Endothelial cell of umbilical vein (primary cell): ENCODE data around the gene SPZ1. TPM values are rescaled to one million over a fixed set of nuclear protein-coding genes. Genes with fewer than 3 reads are reported as not detected.

Experiments used
- BruUV-seq: library from RNA; stranded (reverse); fragments of 400-500 nt; replicated peaks from 2 replicates; lab custom pipeline; 2021; lab: Mats Ljungman, UMichigan
- CTCF ChIA-PET: fragments of 300-600, 350-600 bp; sonication (Branson Sonifier 250); formaldehyde crosslinking; loops from one replicate; lab custom pipeline; 2021; ENCODE audit warnings: antibody characterized with exemption, inconsistent platforms; lab: Charles Lee
- POLR2A ChIA-PET: fragments of 300-600, 350-600 bp; sonication (Branson Sonifier 250); formaldehyde crosslinking; loops from one replicate; lab custom pipeline; 2021; ENCODE audit warnings: antibody characterized with exemption, inconsistent platforms; lab: Charles Lee
- DNase-seq: peaks from one replicate; pipeline ENCODE4 v3.0.0-alpha.2; 2011; ENCODE audit warnings: low read depth, low spot score
- FAIRE-seq: peaks from 2 replicates; lab custom pipeline; 2011; peaks lifted over from hg19 to GRCh38; lab: Jason Lieb, UNC
- H2AFZ ChIP-seq: 2 replicates; pipeline ENCODE4 v1.6.0; 2012; ENCODE audit warnings: low read depth, low read length, control low read depth, inconsistent platforms
- H3K27ac ChIP-seq: 2 replicates; pipeline ENCODE4 v1.5.1; 2011; ENCODE audit warnings: low read depth, mild to moderate bottlenecking, control low read depth, low read length, moderate library complexity; ENCODE audit not compliant: insufficient read depth
- H3K27me3 ChIP-seq, 2 experiments: 2 replicates each; pipeline versions ENCODE4 v1.6.0 to v1.6.1; 2011; ENCODE audit warnings: low read length in 2 of 2, mixed read lengths in 1 of 2; ENCODE audit not compliant: control insufficient read depth in 2 of 2, insufficient read depth in 2 of 2
- H3K36me3 ChIP-seq, 2 experiments: 2 replicates in 1 of 2; 3 replicates in 1 of 2; pipeline ENCODE4 v1.5.1; 2011; ENCODE audit warnings: low read length in 2 of 2, mild to moderate bottlenecking in 1 of 2, moderate library complexity in 1 of 2; ENCODE audit not compliant: control insufficient read depth in 2 of 2, insufficient read depth in 2 of 2; ENCODE audit errors: extremely low read depth in 1 of 2
- H3K4me1 ChIP-seq: 3 replicates; pipeline ENCODE4 v1.5.1; 2011; ENCODE audit warnings: mild to moderate bottlenecking, low read length; ENCODE audit not compliant: control insufficient read depth, insufficient read depth; ENCODE audit errors: extremely low read depth
- H3K4me2 ChIP-seq: 2 replicates; pipeline ENCODE4 v1.6.1; 2011; ENCODE audit warnings: low read length, control low read depth, mixed read lengths; ENCODE audit not compliant: insufficient read depth
- H3K4me3 ChIP-seq, 3 experiments: fragments of 200-600 bp in 1 of 3; sonication (generic), shearing (Covaris generic) in 1 of 3; replicated peaks in 1 of 3; 2 replicates each; pipeline ENCODE4 v1.5.1; 2011 to 2016; ENCODE audit warnings: control low read depth in 3 of 3, low read length in 3 of 3, mild to moderate bottlenecking in 2 of 3, inconsistent platforms in 1 of 3, low read depth in 1 of 3, moderate library complexity in 1 of 3; ENCODE audit not compliant: insufficient read depth in 1 of 3
- H3K79me2 ChIP-seq: 2 replicates; pipeline ENCODE4 v1.6.0; 2012; ENCODE audit warnings: low read length, inconsistent platforms; ENCODE audit not compliant: control insufficient read depth, insufficient read depth
- H3K9ac ChIP-seq: replicated peaks from 2 replicates; pipeline ENCODE3; 2011; ENCODE audit warnings: low read length, control low read depth; ENCODE audit not compliant: insufficient read depth; ENCODE audit errors: extremely low read depth
- H3K9me1 ChIP-seq: replicated peaks from 3 replicates; pipeline ENCODE4 v1.6.0; 2011; ENCODE audit warnings: mild to moderate bottlenecking, low read length; ENCODE audit not compliant: control insufficient read depth, insufficient read depth; ENCODE audit errors: extremely low read depth
- H3K9me3 ChIP-seq: replicated peaks from 2 replicates; pipeline ENCODE4 v1.5.1; 2012; ENCODE audit warnings: low read length, inconsistent platforms; ENCODE audit not compliant: control insufficient read depth, insufficient read depth
- H4K20me1 ChIP-seq: replicated peaks from 2 replicates; pipeline ENCODE3; 2011; ENCODE audit warnings: mild to moderate bottlenecking, low read length; ENCODE audit not compliant: control insufficient read depth, insufficient read depth; ENCODE audit errors: extremely low read depth
- CTCF ChIP-seq, 2 donors: IDR thresholded peaks; 1 replicate in 1 of 2; 2 replicates in 1 of 2; pipeline ENCODE4 v1.5.1; 2011; ENCODE audit warnings: low read length in 2 of 2, mild to moderate bottlenecking in 2 of 2, moderate library complexity in 2 of 2, control low read depth in 1 of 2, inconsistent platforms in 1 of 2, low read depth in 1 of 2; ENCODE audit not compliant: insufficient read depth in 1 of 2; ENCODE audit errors: extremely low read depth in 1 of 2
- EZH2 ChIP-seq: IDR thresholded peaks from 2 replicates; pipeline ENCODE4 v1.6.1; 2012; ENCODE audit warnings: borderline replicate concordance, low read depth, mild to moderate bottlenecking, moderate library complexity, low read length, inconsistent platforms; ENCODE audit not compliant: severe bottlenecking
- FOS ChIP-seq: IDR thresholded peaks from 2 replicates; pipeline ENCODE4 v1.6.1; 2011; ENCODE audit warnings: mild to moderate bottlenecking, low read length, moderate library complexity, borderline replicate concordance; ENCODE audit not compliant: insufficient read depth
- GATA2 ChIP-seq: IDR thresholded peaks from 2 replicates; pipeline ENCODE4 v1.7.0; 2011; ENCODE audit warnings: low read depth, mild to moderate bottlenecking, moderate library complexity, mixed read lengths, low read length; ENCODE audit not compliant: insufficient read length, insufficient read depth
- JUN ChIP-seq: IDR thresholded peaks from 2 replicates; pipeline ENCODE4 v1.6.1; 2011; ENCODE audit warnings: borderline replicate concordance, low read depth; ENCODE audit not compliant: insufficient read length, insufficient read depth
- MAX ChIP-seq: IDR thresholded peaks from 2 replicates; pipeline ENCODE4 v1.6.1; 2011; ENCODE audit not compliant: insufficient read depth, insufficient read length
- MYC ChIP-seq: IDR thresholded peaks from one replicate; pipeline ENCODE4 v1.6.1; 2011; ENCODE audit warnings: mild to moderate bottlenecking, low read depth, low read length
- POLR2A ChIP-seq: IDR thresholded peaks from 2 replicates; pipeline ENCODE4 v1.6.1; 2012; ENCODE audit warnings: low read depth, mild to moderate bottlenecking, control low read depth, low read length
- POLR2AphosphoS5 ChIP-seq: IDR thresholded peaks from 2 replicates; pipeline ENCODE4 v1.6.1; 2012; ENCODE audit warnings: low read depth, mild to moderate bottlenecking, control low read depth, low read length, moderate library complexity; ENCODE audit not compliant: insufficient read depth
- dilution Hi-C: fragments of 300-500 bp; cut with MboI; formaldehyde crosslinking; loops from one replicate; pipeline ENCODE4 v1.15.0; 2019; ENCODE audit warnings: low sequenced_read_pairs; ENCODE audit not compliant: extremely low pct_ligation_motif_present
- intact Hi-C: fragments of 100-400 bp; cut with micrococcal nuclease; formaldehyde crosslinking; loops from one replicate; pipeline ENCODE4 v1.10.0; 2022
- polyA plus RNA-seq, 4 experiments: library from polyadenylated mRNA; depleted of rRNA in 3 of 4; stranded (reverse) in 3 of 4; unstranded in 1 of 4; fragments of >200 nt; gene quantifications; 2 replicates each; pipeline versions ENCODE4 v1.2.1 to v1.2.3, GENCODE V29; 2011 to 2012; ENCODE audit warnings: missing spikeins in 1 of 4
- total RNA-seq: library from RNA; stranded (reverse); gene quantifications from 2 replicates; pipeline ENCODE4 v1.2.3, GENCODE V29; 2021

SPZ1 gene
- total and polyA plus RNA-seq, 2 donors (not counting 3 experiments of a cell fraction or from before 2014, with no cell fraction given) = not detected

GRCh38 chr5:80318212-80318611, 1.6 kb upstream of the SPZ1 start:
- TF ChIP-seq MAX (no peak), FOS (no peak), CTCF (IDR thresholded peaks at IDR 0.05; ENCODE audit: extremely low read depth in 1 of 2, insufficient read depth in 1 of 2, low read depth in 1 of 2, low read length in 2 of 2) (no peak), GATA2 (no peak), MYC (no peak), JUN (no peak), POLR2A (no peak), EZH2 (no peak), POLR2AphosphoS5 (no peak)
- DNase-seq (no peak), FAIRE-seq (no peak)
- Histone ChIP-seq H3K79me2 (no peaks in the 10 kb centered on the region), H3K9me1 (no peaks in the 10 kb centered on the region), H3K9ac (no peak overlapping the region), H3K27me3 (peaks cover 0 to 2% of the 10 kb centered on the region in 2 experiments), H4K20me1 (no peaks in the 10 kb centered on the region), H3K9me3 (no peaks in the 10 kb centered on the region), H2AFZ (no peak overlapping the region), H3K36me3 (no peaks in the 10 kb centered on the region), H3K4me2 (no peak overlapping the region), H3K4me1 (no peaks in the 10 kb centered on the region), H3K4me3 (no peak overlapping the region), H3K27ac (no peak overlapping the region)
- ChIA-PET POLR2A (no interaction called here), CTCF (interaction anchor here (1.2 to 2.4 kb wide), 2 partner anchors 11 to 235 kb away, joined by 4 to 6 read pairs; no protein-coding TSS in a partner anchor)
- dilution Hi-C loops = no loop called here
- no TSS peak for BruUV-seq
- intact Hi-C loops = no loop called here
